ENCODE data around the gene SLC45A3. TPM values are rescaled to one million over a fixed set of nuclear protein-coding genes. Genes with fewer than 3 reads are reported as not detected.

SLC45A3 gene
- polyA plus RNA-seq, 1 experiment, result 0.91 TPM

GRCh38 chr1:205664399-205665017, 15.8 kb downstream of the SLC45A3 start:
- no peak for TF ChIP-seq CTCF (IDR thresholded peaks at IDR 0.05; ENCODE audit: insufficient read depth, low read depth, low read length)
- no peaks in the 10 kb centered on the region for H3K36me3 ChIP-seq (ENCODE audit: control insufficient read depth, insufficient read depth, low read length)
- H3K27me3 ChIP-seq (ENCODE audit: control insufficient read depth, insufficient read depth, low read length), result no peaks in the 10 kb centered on the region
- no peak overlapping the region for H3K4me3 ChIP-seq (ENCODE audit: low read depth, low read length)
- no peak for DNase-seq (ENCODE audit: low read depth)
- ChIA-PET POLR2A (no interaction called here), CTCF (interaction anchor here (0.8 kb wide), 2 partner anchors 13 to 442 kb away, joined by 4 to 5 read pairs; no protein-coding TSS in a partner anchor)

GRCh38 chr1:205663286-205663936, 16.9 kb downstream of the SLC45A3 start:
- Histone ChIP-seq H3K27me3 (ENCODE audit: control insufficient read depth, insufficient read depth, low read length) (no peaks in the 10 kb centered on the region), H3K4me3 (ENCODE audit: low read depth, low read length) (no peak overlapping the region), H3K36me3 (ENCODE audit: control insufficient read depth, insufficient read depth, low read length) (no peaks in the 10 kb centered on the region)
- no peak for DNase-seq (ENCODE audit: low read depth)
- POLR2A ChIA-PET, result no interaction called here
- no peak for TF ChIP-seq CTCF (IDR thresholded peaks at IDR 0.05; ENCODE audit: insufficient read depth, low read depth, low read length)
- CTCF ChIA-PET, result interaction anchor here (10.1 to 10.6 kb wide), 2 partner anchors 11 to 133 kb away, joined by 161 to 308 read pairs; partner anchors contain the start of gene SLC45A3

- no peak for DNase-seq (ENCODE audit: low read depth)
- H3K4me3 ChIP-seq (ENCODE audit: low read depth, low read length), result no peak overlapping the region
- TF ChIP-seq CTCF (IDR thresholded peaks at IDR 0.05; ENCODE audit: insufficient read depth, low read depth, low read length), result no peak
- H3K36me3 ChIP-seq (ENCODE audit: control insufficient read depth, insufficient read depth, low read length), result no peaks in the 10 kb centered on the region
- POLR2A ChIA-PET, result no interaction called here
- no peaks in the 10 kb centered on the region for H3K27me3 ChIP-seq (ENCODE audit: control insufficient read depth, insufficient read depth, low read length)
- CTCF ChIA-PET, result interaction anchor here (2.0 to 10.6 kb wide), 6 partner anchors 12 to 315 kb away, joined by 5 to 426 read pairs (median 202); partner anchors contain the start of genes ELK4 and SLC45A3
Observed at GRCh38 chr1:205662791-205663190, 17.5 kb downstream of the SLC45A3 start.

GRCh38 chr1:205662135-205662738, 18.1 kb downstream of the SLC45A3 start:
- POLR2A ChIA-PET, result no interaction called here
- TF ChIP-seq CTCF (IDR thresholded peaks at IDR 0.05; ENCODE audit: insufficient read depth, low read depth, low read length), result no peak
- CTCF ChIA-PET, result interaction anchor here (2.0 to 10.6 kb wide), 6 partner anchors 12 to 316 kb away, joined by 5 to 426 read pairs (median 202); partner anchors contain the start of genes ELK4 and SLC45A3
- Histone ChIP-seq H3K27me3 (ENCODE audit: control insufficient read depth, insufficient read depth, low read length) (no peaks in the 10 kb centered on the region), H3K36me3 (ENCODE audit: control insufficient read depth, insufficient read depth, low read length) (no peaks in the 10 kb centered on the region), H3K4me3 (ENCODE audit: low read depth, low read length) (no peak overlapping the region)
- no peak for DNase-seq (ENCODE audit: low read depth)
